Osteoblast (primary cell): ENCODE results near the gene CERKL. TPM values are rescaled to one million over a fixed set of nuclear protein-coding genes. Genes with fewer than 3 reads are reported as not detected.
A peak's percentile ranks its signal among the peaks of the same experiment; 100 is the strongest.

Experiments
- DNase-seq: peaks from one replicate; pipeline ENCODE4 v3.0.0; 2011; ENCODE audit warnings: low spot score, mixed read lengths; ENCODE audit not compliant: insufficient read length; ENCODE audit errors: missing footprints
- H2AFZ ChIP-seq: 2 replicates; pipeline ENCODE4 v1.6.0; 2011; ENCODE audit warnings: mild to moderate bottlenecking, low read length
- H3K27ac ChIP-seq: 2 replicates; pipeline ENCODE4 v1.5.1; 2011; ENCODE audit warnings: mild to moderate bottlenecking, low read depth, low read length, moderate library complexity
- H3K27me3 ChIP-seq: 2 replicates; pipeline ENCODE4 v1.6.0; 2012; ENCODE audit warnings: mild to moderate bottlenecking, control low read depth, inconsistent platforms, low read length, moderate library complexity; ENCODE audit not compliant: insufficient read depth
- H3K36me3 ChIP-seq: 2 replicates; pipeline ENCODE4 v1.5.1; 2011; ENCODE audit warnings: mild to moderate bottlenecking, low read length, control low read depth, moderate library complexity; ENCODE audit not compliant: insufficient read depth
- H3K4me1 ChIP-seq: 2 replicates; pipeline ENCODE4 v1.5.1; 2011; ENCODE audit warnings: mild to moderate bottlenecking, low read length, control low read depth, moderate library complexity; ENCODE audit not compliant: insufficient read depth
- H3K4me2 ChIP-seq: 2 replicates; pipeline ENCODE4 v1.6.0; 2011; ENCODE audit warnings: mild to moderate bottlenecking, low read length; ENCODE audit not compliant: insufficient read depth
- H3K4me3 ChIP-seq: fragments of 200-600 bp; sonication (generic); 3 replicates; pipeline ENCODE4 v1.5.1; 2012; ENCODE audit warnings: mild to moderate bottlenecking, low read length, inconsistent platforms; ENCODE audit not compliant: insufficient read depth
- H3K79me2 ChIP-seq: 2 replicates; pipeline ENCODE4 v1.6.0; 2012; ENCODE audit warnings: mild to moderate bottlenecking, low read length, control low read depth, inconsistent platforms; ENCODE audit not compliant: insufficient read depth
- H3K9me3 ChIP-seq: 2 replicates; pipeline ENCODE4 v1.5.1; 2011; ENCODE audit warnings: low read depth, low read length, control low read depth
- H4K20me1 ChIP-seq: 2 replicates; pipeline ENCODE4 v1.6.0; 2012; ENCODE audit warnings: mild to moderate bottlenecking, low read length, control low read depth; ENCODE audit not compliant: insufficient read depth
- CTCF ChIP-seq: IDR thresholded peaks from 2 replicates; pipeline ENCODE4 v1.5.1; 2011; ENCODE audit warnings: mild to moderate bottlenecking, low read depth, low read length, moderate library complexity; ENCODE audit errors: extremely low read depth
- total RNA-seq: library from RNA; depleted of rRNA; stranded (reverse); fragments of >200 nt; gene quantifications from 2 replicates; pipeline ENCODE4 v1.2.3, GENCODE V29; 2012

CERKL gene
- total RNA-seq, 1 donor = not detected

GRCh38 chr2:181649436-181649979, 7.4 kb downstream of the CERKL start:
- Histone ChIP-seq H3K36me3 (no peaks in the 10 kb centered on the region), H3K4me3 (no peak overlapping the region), H3K27ac (no peak overlapping the region), H3K27me3 (no peaks in the 10 kb centered on the region), H3K4me2 (no peak overlapping the region), H3K4me1 (no peaks in the 10 kb centered on the region), H3K9me3 (no peaks in the 10 kb centered on the region), H3K79me2 (no peaks in the 10 kb centered on the region), H4K20me1 (no peaks in the 10 kb centered on the region), H2AFZ (no peak overlapping the region)
- DNase-seq = no peak
- no peak for TF ChIP-seq CTCF

GRCh38 chr2:181648478-181649155, 8.3 kb downstream of the CERKL start:
- TF ChIP-seq CTCF = no peak
- H3K9me3 ChIP-seq = no peaks in the 10 kb centered on the region
- no peak overlapping the region for H3K4me2 ChIP-seq
- H3K27me3 ChIP-seq = no peaks in the 10 kb centered on the region
- H3K4me3 ChIP-seq = no peak overlapping the region
- no peaks in the 10 kb centered on the region for H4K20me1 ChIP-seq
- DNase-seq = peak; percentile 25
- no peak overlapping the region for H3K27ac ChIP-seq
- H2AFZ ChIP-seq = no peak overlapping the region
- no peaks in the 10 kb centered on the region for H3K4me1 ChIP-seq
- no peaks in the 10 kb centered on the region for H3K36me3 ChIP-seq
- H3K79me2 ChIP-seq = no peaks in the 10 kb centered on the region

DNA sequence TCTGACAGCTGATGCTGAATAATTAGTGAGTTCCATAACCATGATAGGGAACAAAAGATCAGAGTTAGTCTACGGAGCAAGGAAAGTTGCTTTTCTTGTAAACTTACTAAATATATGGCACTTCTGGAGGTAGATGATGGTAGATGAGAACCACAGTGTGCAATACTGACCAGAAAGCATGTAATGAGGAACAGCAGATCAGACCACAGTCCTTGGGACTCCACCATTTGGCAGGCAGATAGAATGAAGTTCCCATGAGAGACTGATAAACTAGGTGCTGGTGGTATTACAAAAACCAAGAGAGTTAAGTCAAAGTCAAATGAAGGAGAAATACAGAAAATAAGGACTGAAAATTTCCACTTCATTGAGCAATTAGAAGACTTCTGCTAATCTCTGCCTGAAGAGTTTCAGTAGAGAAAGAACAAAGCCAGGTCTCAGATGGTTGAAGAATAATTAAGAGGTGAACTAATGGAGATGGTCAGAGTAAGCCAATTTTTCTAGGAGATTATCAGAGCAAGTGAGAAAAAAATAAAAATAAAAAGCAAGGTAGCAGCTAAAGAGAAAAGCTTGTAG, 10.4 kb downstream of the CERKL start:
- Histone ChIP-seq H2AFZ (no peak overlapping the region), H4K20me1 (no peaks in the 10 kb centered on the region), H3K27me3 (no peaks in the 10 kb centered on the region), H3K27ac (no peak overlapping the region), H3K4me2 (no peak overlapping the region), H3K4me1 (no peaks in the 10 kb centered on the region), H3K4me3 (no peak overlapping the region), H3K79me2 (no peaks in the 10 kb centered on the region), H3K36me3 (no peaks in the 10 kb centered on the region), H3K9me3 (no peaks in the 10 kb centered on the region)
- DNase-seq = no peak
- TF ChIP-seq CTCF = no peak

- H2AFZ ChIP-seq = no peak overlapping the region
- H3K36me3 ChIP-seq = no peaks in the 10 kb centered on the region
- no peaks in the 10 kb centered on the region for H4K20me1 ChIP-seq
- H3K27ac ChIP-seq = no peak overlapping the region
- H3K27me3 ChIP-seq = no peaks in the 10 kb centered on the region
- no peaks in the 10 kb centered on the region for H3K9me3 ChIP-seq
- no peak overlapping the region for H3K4me3 ChIP-seq
- H3K79me2 ChIP-seq = no peaks in the 10 kb centered on the region
- no peak for TF ChIP-seq CTCF
- no peak overlapping the region for H3K4me2 ChIP-seq
- no peak for DNase-seq
- H3K4me1 ChIP-seq = no peaks in the 10 kb centered on the region
Measured at GRCh38 chr2:181643151-181643550, 13.8 kb downstream of the CERKL start.
